GM12878 (cell line): ENCODE measurements around the gene DPH1. TPM values are rescaled to one million over a fixed set of nuclear protein-coding genes. Genes with fewer than 3 reads are reported as not detected.

Experiments used
- CBX3 ChIP-seq: fragments of 200-600 bp; sonication (generic); IDR thresholded peaks from 2 replicates; pipeline ENCODE4 v1.6.1; 2016; ENCODE audit warnings: low read depth, borderline replicate concordance
- CEBPB ChIP-seq, 2 experiments: fragments of 150-350 bp in 1 of 2; IDR thresholded peaks; 2 replicates each; pipeline ENCODE4 v1.6.1; 2012 to 2014; ENCODE audit warnings: low read depth in 2 of 2, low read length in 2 of 2, borderline replicate concordance in 1 of 2, inconsistent platforms in 1 of 2
- ETV6 ChIP-seq, 2 experiments: fragments of 450-650 bp in 1 of 2; IDR thresholded peaks in 1 of 2; conservative IDR thresholded peaks in 1 of 2; 2 replicates each; pipeline ENCODE4 v1.6.1; 2014; ENCODE audit warnings: antibody characterized with exemption in 1 of 2, borderline replicate concordance in 1 of 2, low read depth in 1 of 2, mild to moderate bottlenecking in 1 of 2, moderate library complexity in 1 of 2
- FOS ChIP-seq: IDR thresholded peaks from 3 replicates; pipeline ENCODE4 v1.6.1; 2011; ENCODE audit warnings: borderline replicate concordance; ENCODE audit not compliant: insufficient read length; ENCODE audit errors: extremely low read depth
- FOXK2 ChIP-seq: fragments of 450-650 bp; IDR thresholded peaks from 2 replicates; pipeline ENCODE4 v1.6.1; 2017; ENCODE audit warnings: mild to moderate bottlenecking, moderate library complexity
- GABPA ChIP-seq: IDR thresholded peaks from 2 replicates; pipeline ENCODE4 v1.6.1; 2014; ENCODE audit warnings: antibody characterized with exemption, low read depth, mild to moderate bottlenecking, inconsistent platforms
- HDAC2 ChIP-seq: fragments of 200-600 bp; sonication (generic); IDR thresholded peaks from 2 replicates; pipeline ENCODE4 v1.6.1; 2017
- IRF3 ChIP-seq: fragments of 450-650 bp; IDR thresholded peaks from 2 replicates; pipeline ENCODE4 v1.6.1; 2014; ENCODE audit warnings: mild to moderate bottlenecking
- MTA3 ChIP-seq: IDR thresholded peaks from 2 replicates; pipeline ENCODE4 v1.6.1; 2012; ENCODE audit warnings: low read length, inconsistent platforms, borderline replicate concordance
- NFYA ChIP-seq: IDR thresholded peaks from 2 replicates; pipeline ENCODE4 v1.6.1; 2011; ENCODE audit warnings: low read depth, mild to moderate bottlenecking, low read length, improper control_type of control experiment, borderline replicate concordance
- PAX5 ChIP-seq: IDR thresholded peaks from 2 replicates; pipeline ENCODE4 v1.6.1; 2011; ENCODE audit warnings: low read depth, low read length, borderline replicate concordance
- USF2 ChIP-seq: IDR thresholded peaks from 2 replicates; pipeline ENCODE4 v1.6.1; 2011; ENCODE audit warnings: low read depth, low read length, improper control_type of control experiment, borderline replicate concordance
- ZBTB11 ChIP-seq: fragments of 450-650 bp; formaldehyde crosslinking; IDR thresholded peaks from 2 replicates; pipeline ENCODE4 v1.5.0; 2022; ENCODE audit warnings: mild to moderate bottlenecking, missing genetic modification characterization
- ZBTB33 ChIP-seq: fragments of 450-650 bp; IDR thresholded peaks from 2 replicates; pipeline ENCODE4 v1.6.1; 2017; ENCODE audit warnings: mild to moderate bottlenecking
- ZNF274 ChIP-seq: IDR thresholded peaks from one replicate; pipeline ENCODE4 v1.8.0; 2011; ENCODE audit not compliant: insufficient read length, insufficient read depth
- ZNF687 ChIP-seq: fragments of 450-650 bp; IDR thresholded peaks from 2 replicates; pipeline ENCODE4 v1.6.1; 2017; ENCODE audit warnings: mild to moderate bottlenecking, moderate library complexity
- ZZZ3 ChIP-seq: IDR thresholded peaks from 2 replicates; pipeline ENCODE4 v1.6.1; 2011; ENCODE audit warnings: low read depth; ENCODE audit not compliant: control insufficient read depth, insufficient read length
- polyA plus RNA-seq, 11 experiments: library from polyadenylated mRNA; depleted of rRNA in 4 of 11; unstranded in 6 of 11; stranded (reverse) in 5 of 11; fragments of >200 nt; fragmentation: Nextera tagmentation in 4 of 11; fragmentation: Illumina TruSeq in 1 of 11; extraction: Ambion mirVana in 4 of 11; extraction: Trizol in 1 of 11; gene quantifications; 1 replicate in 1 of 11; 2 replicates in 10 of 11; pipeline versions ENCODE4 v1.2.1 to v1.2.3, GENCODE V29; 2011 to 2016; ENCODE audit warnings: inconsistent platforms in 2 of 11, missing spikeins in 2 of 11, low read depth in 1 of 11
- total RNA-seq, 4 experiments: library from RNA; depleted of rRNA in 3 of 4; stranded (reverse); fragments of >200 nt in 3 of 4; fragmentation: Illumina TruSeq in 1 of 4; extraction: Trizol in 1 of 4; gene quantifications; 2 replicates each; pipeline versions ENCODE4 v1.2.1 to v1.2.3, GENCODE V29; 2013 to 2021

DPH1 gene
- total and polyA plus RNA-seq, 10 of the 15 experiments (the other 5 are each of a cell fraction or from before 2014, with no cell fraction given): 0.29 to 33.6 (median 20.2) TPM

- TF ChIP-seq ETV6 (conservative IDR thresholded peaks at IDR 0.05 in 1 of 2, IDR thresholded peaks at IDR 0.05 in 1 of 2; ENCODE audit: borderline replicate concordance in 1 of 2, low read depth in 1 of 2) (peak in 1 of 2 experiments; percentile 90; a peak in 2 of 4 replicates), ZZZ3 (no peak), ZNF687 (peak; percentile 98), PAX5 (peak; percentile 76; the same call in 1 of the 2 replicates), NFYA (no peak), MTA3 (no peak), ZBTB11 (CRISPR knock-in tag) (no peak), CEBPB (IDR thresholded peaks at IDR 0.05; ENCODE audit: borderline replicate concordance in 1 of 2, low read depth in 2 of 2, low read length in 2 of 2) (no peak), IRF3 (no peak), GABPA (no peak), USF2 (no peak), ZNF274 (no peak), ZBTB33 (no peak), FOS (no peak), HDAC2 (no peak), CBX3 (no peak), FOXK2 (no peak)
Observed at GRCh38 chr17:2083613-2084035, 53.7 kb downstream of the DPH1 start (continued).
